ENCODE data around the gene RBM39. TPM values are rescaled to one million over a fixed set of nuclear protein-coding genes. Genes with fewer than 3 reads are reported as not detected.

RBM39 gene
- 187 to 251 TPM (median 200 TPM) in 5 replicates for total RNA-seq (2022; extraction: Qiagen RNA extraction; ENCODE audit: low read depth)

DNA sequence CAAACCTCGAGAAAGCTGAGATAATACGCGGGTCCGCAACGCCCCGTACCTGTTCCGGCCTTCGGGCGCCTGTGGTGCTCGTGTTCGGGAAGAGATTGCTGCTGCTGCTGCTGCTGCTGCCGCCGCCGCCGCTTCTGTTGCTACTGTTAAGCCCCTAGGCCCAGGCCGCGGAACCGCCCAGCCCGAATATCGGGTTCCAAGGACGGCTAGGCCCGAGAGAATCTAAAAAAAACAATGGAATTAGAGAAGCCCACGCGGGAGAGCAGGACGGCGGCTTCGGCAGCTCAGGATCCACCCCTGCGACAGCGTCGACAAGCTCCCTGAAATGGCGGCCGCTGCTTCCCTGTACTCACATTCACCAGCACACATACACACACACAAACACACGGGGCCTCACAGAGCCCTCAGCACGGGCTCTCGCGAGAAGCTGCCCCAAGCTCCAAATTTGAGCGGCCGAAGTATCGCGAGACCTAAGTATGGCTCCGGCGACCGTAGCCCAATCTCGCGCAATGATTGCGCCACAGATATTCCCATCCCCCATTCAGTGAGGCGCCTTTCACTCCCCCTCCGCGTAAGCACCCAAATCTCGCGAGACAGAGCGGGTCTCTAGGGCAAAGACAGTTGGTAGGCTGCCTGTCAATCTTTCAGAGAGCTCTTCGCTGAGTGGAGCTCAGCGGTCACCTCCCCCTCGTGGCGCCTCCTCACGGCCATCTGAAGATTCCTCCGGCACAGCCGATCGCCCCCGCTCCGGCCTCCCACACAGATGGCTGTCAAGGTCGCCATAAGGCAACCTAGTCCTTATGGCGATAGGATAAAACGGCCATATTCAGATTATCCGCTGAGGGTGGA, at the start of gene RBM39:
TSS of gene RBM39 (minus strand) at position 369 of the 849 bp plus-strand sequence. CDS start 1,386 bp downstream, outside the sequence.

DNA sequence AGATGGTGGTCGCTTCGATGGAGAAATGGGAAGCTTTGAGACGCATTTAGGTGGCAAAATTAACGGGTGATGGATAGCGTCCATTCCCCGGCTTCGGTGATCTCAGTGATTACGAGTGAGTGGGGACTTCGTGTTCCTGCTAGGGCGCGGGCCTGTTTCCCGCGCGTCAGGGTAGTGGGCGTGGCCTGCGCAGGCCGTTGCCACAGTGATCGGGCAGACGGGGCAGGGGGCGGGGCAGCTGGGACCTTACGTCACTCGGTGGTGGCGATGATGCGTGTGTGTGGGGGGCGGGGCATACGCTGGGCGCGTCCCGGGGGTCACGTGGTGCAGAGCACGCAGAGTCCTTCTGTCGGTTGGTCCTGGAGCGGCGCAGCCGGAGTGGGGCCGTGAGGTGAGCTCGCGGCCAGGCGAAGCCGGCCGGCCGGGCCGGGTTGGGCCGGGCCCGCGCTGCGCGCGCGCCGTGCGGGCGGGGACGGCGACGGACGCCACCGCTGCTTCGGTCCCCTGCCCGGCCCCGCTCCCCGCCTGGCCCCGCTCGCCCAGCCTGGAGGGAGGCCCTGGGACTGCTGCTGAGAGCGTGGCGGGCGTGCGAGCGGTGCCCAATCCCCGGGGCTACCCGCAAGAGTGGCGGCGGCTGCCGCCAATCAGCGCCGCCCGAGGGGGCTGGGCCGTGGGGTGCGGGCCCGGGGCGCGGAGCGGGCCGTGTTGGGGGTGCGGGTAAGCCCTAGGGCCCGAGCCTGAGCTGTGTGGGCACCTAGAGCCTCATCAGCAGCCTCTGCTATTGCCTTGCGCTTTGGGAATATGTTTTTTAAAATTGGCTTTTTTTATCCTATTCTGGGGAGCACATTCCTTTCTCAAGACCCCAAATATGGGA, 29.9 kb upstream of the RBM39 start, which contains the start of gene PHF20:
TSS of gene PHF20 (plus strand) at position 327 of the 874 bp plus-strand sequence. CDS start 29,508 bp downstream, outside the sequence.

DNA sequence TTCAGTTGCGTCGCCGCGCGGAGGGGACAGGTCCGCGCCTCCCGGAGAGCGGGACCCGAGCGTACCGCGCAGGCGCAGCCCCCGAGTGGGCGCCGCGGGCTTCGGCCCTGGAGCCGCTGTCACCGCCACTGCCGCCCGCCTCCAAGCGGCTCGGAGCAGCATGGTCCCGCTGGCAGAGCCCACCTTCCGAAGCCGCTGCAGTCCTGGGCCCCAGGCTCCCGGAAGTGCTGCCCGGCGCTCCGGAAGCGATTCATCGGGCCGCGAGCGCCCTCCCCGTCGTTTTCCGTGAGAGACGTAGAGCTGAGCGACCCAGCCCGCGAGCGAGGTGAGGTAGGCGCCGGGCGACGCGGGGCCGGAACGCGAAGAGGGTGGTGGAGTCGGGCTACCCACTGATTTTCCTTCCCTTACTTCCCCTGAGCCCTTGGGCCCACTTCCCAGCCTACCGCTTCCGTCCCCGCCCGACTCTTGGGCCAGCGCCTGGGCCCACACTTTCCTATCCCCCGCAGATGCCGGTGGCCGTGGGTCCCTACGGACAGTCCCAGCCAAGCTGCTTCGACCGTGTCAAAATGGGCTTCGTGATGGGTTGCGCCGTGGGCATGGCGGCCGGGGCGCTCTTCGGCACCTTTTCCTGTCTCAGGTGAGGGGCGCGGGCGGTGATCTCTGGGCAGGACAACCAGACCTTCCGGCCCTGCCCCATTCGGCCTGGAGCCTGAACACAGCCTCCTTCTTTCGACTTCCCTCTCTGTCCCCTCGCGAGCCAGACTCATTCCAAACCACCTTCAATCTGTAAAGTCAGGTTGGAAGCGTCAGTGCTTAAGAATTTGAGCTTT, 42.7 kb downstream of the RBM39 start, which contains the start of the genes NFS1 and ROMO1:
TSS of gene NFS1 (minus strand) at position 226 of the 830 bp plus-strand sequence. CDS start at position 162, 64 bp downstream.
TSS of gene ROMO1 (plus strand) at position 279 of the 830 bp plus-strand sequence. CDS start at position 507, 228 bp downstream.

DNA sequence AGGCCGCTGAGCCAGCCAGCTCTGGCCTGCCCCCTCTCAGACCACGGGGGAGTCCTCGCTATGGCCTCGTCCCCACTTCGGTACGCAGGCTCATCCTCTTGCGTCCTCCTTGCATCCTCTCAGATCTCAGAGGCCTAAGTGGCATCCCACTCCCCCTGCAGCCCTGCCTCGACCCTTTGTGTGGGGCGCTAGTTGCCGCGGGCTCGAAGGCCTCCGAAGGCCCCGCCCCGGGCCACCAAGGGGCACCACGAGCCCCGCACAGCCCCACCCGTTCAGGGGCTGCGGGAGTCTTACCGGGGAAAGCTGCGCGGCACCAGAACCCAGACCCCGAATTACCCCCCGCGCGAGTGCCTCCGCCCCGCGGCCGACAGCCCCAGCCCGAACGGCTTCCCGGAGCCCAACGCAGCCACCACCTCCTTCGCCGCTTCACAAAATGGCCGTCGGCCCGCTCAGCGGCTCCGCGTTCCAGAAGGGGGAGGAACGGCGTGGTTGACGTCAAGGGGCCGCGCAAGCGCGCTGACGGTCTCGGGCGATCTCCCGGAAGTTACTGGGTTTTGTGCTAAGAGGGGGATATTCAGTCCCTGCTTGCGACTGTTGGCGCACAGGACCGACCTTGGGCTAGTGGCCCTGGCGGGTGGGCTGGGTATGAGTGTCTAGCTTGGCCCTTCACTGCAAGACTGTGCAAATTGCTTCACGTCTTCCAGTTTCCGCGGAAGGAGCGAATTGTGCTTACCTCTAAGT, 77.4 kb downstream of the RBM39 start, which contains the start of the genes CPNE1 and RBM12:
TSS of gene CPNE1 (minus strand) at position 435 of the 741 bp plus-strand sequence. CDS start 31,977 bp downstream, outside the sequence.
TSS of gene RBM12 (minus strand) at position 435 of the 741 bp plus-strand sequence. CDS start 9,578 bp downstream, outside the sequence.

Other genes starting within 250 kb of the RBM39 start
- not detected in 5 replicates for gene C20orf173, start 212.6 kb downstream of the RBM39 start, total RNA-seq (2022; extraction: Qiagen RNA extraction; ENCODE audit: low read depth)
- gene ERGIC3, start 200.2 kb downstream of the RBM39 start, total RNA-seq (2022; extraction: Qiagen RNA extraction; ENCODE audit: low read depth), result 211 to 251 TPM (median 247 TPM) in 5 replicates
- 2.6 to 8.0 TPM (median 5.2 TPM) in 5 replicates for gene SPAG4, start 126.4 kb downstream of the RBM39 start, total RNA-seq (2022; extraction: Qiagen RNA extraction; ENCODE audit: low read depth)
- gene CPNE1, start 77.4 kb downstream of the RBM39 start, total RNA-seq (2022; extraction: Qiagen RNA extraction; ENCODE audit: low read depth), result 151 to 238 TPM (median 223 TPM) in 5 replicates
- gene RBM12, start 77.4 kb downstream of the RBM39 start, total RNA-seq (2022; extraction: Qiagen RNA extraction; ENCODE audit: low read depth), result 69.7 to 108 TPM (median 81.8 TPM) in 5 replicates
- 21.2 to 44.3 TPM (median 38.4 TPM) in 5 replicates for gene NFS1, start 42.9 kb downstream of the RBM39 start, total RNA-seq (2022; extraction: Qiagen RNA extraction; ENCODE audit: low read depth)
- 224 to 385 TPM (median 331 TPM) in 5 replicates for gene ROMO1, start 42.9 kb downstream of the RBM39 start, total RNA-seq (2022; extraction: Qiagen RNA extraction; ENCODE audit: low read depth)
- gene PHF20, start 29.8 kb upstream of the RBM39 start, total RNA-seq (2022; extraction: Qiagen RNA extraction; ENCODE audit: low read depth), result 25.6 to 39.8 TPM (median 27.9 TPM) in 5 replicates
- 55.1 to 105 TPM (median 90.7 TPM) in 5 replicates for gene SCAND1, start 212.2 kb upstream of the RBM39 start, total RNA-seq (2022; extraction: Qiagen RNA extraction; ENCODE audit: low read depth)
- gene CNBD2, start 226.3 kb upstream of the RBM39 start, total RNA-seq (2022; extraction: Qiagen RNA extraction; ENCODE audit: low read depth), result 3.7 to 7.7 TPM (median 5.7 TPM) in 5 replicates

All from A549 treated with ZK216348 at 1 μM for 4 hours (cell line).